G401 (cell line): ENCODE data around the gene ZNF735. TPM values are rescaled to one million over a fixed set of nuclear protein-coding genes. Genes with fewer than 3 reads are reported as not detected.
"Not testable (repeated sequence)": the region's sequence is repeated elsewhere in the genome, so short reads cannot be mapped to it uniquely, and the experiment has no call there.

Experiments
- DNase-seq: peaks from one replicate; pipeline ENCODE4 v3.0.0-alpha.2; 2015; ENCODE audit warnings: low spot score
- in situ Hi-C: cut with HindIII; loops from 2 replicates; pipeline ENCODE4 v1.10.0; 2016; ENCODE audit warnings: low sequenced_read_pairs, mixed read lengths
- total RNA-seq: library from RNA; depleted of rRNA; stranded (reverse); fragments of >200 nt; shearing (Covaris generic); gene quantifications from 2 replicates; pipeline ENCODE4 v1.2.3, GENCODE V29; 2014; rRNA removed

The ZNF735 gene
- not detected in 2 replicates for total RNA-seq

GRCh38 chr7:64206903-64207302 is at the start of gene ZNF735:
Gene ZNF735 (plus strand): TSS chr7:64207203. CDS start chr7:64207203, 0 bp downstream.
- in situ Hi-C loops = no loop called here
- DNase-seq = no peak

GRCh38 chr7:64170974-64171373 is 36.0 kb upstream of the ZNF735 start:
- in situ Hi-C loops, DNase-seq: not testable (repeated sequence)

GRCh38 chr7:64174328-64174727 is 32.7 kb upstream of the ZNF735 start:
- no peak for DNase-seq
- in situ Hi-C loops = no loop called here

GRCh38 chr7:64174941-64175340 is 32.1 kb upstream of the ZNF735 start:
- in situ Hi-C loops = no loop called here
- DNase-seq = no peak

- no peak for DNase-seq
- in situ Hi-C loops = no loop called here
Observed at GRCh38 chr7:64180989-64181388, 26.0 kb upstream of the ZNF735 start.

GRCh38 chr7:64181586-64181985 is 25.4 kb upstream of the ZNF735 start:
- in situ Hi-C loops = no loop called here
- no peak for DNase-seq

- no peak for DNase-seq
- in situ Hi-C loops = no loop called here
Observed at GRCh38 chr7:64182036-64182790, 24.8 kb upstream of the ZNF735 start.

- in situ Hi-C loops = no loop called here
- no peak for DNase-seq
Observed at GRCh38 chr7:64183126-64183742, 23.8 kb upstream of the ZNF735 start.

- in situ Hi-C loops = no loop called here
- DNase-seq = no peak
Observed at GRCh38 chr7:64183827-64184372, 23.1 kb upstream of the ZNF735 start.

- in situ Hi-C loops = no loop called here
Observed at GRCh38 chr7:64184376-64184775, 22.6 kb upstream of the ZNF735 start.

GRCh38 chr7:64187408-64187807 is 19.6 kb upstream of the ZNF735 start:
- DNase-seq = no peak
- in situ Hi-C loops = no loop called here

More at GRCh38 chr7:64184376-64184775, 22.6 kb upstream of the ZNF735 start:
- no peak for DNase-seq

GRCh38 chr7:64192148-64192704 is 14.8 kb upstream of the ZNF735 start:
- in situ Hi-C loops = no loop called here
- no peak for DNase-seq

- no peak for DNase-seq
- in situ Hi-C loops = no loop called here
Observed at GRCh38 chr7:64192775-64193174, 14.2 kb upstream of the ZNF735 start.

GRCh38 chr7:64219710-64220298 is 12.8 kb downstream of the ZNF735 start:
- in situ Hi-C loops, DNase-seq: not testable (repeated sequence)

GRCh38 chr7:64223366-64223765 is 16.4 kb downstream of the ZNF735 start:
- in situ Hi-C loops = no loop called here
- no peak for DNase-seq

GRCh38 chr7:64228174-64228573 is 21.2 kb downstream of the ZNF735 start, which contains the start of gene ZNF679:
Gene ZNF679 (plus strand): TSS chr7:64228474. CDS start chr7:64249118, 20,644 bp downstream.
- DNase-seq, in situ Hi-C loops: not testable (repeated sequence)

- in situ Hi-C loops = no loop called here
Observed at GRCh38 chr7:64266341-64266919, 59.4 kb downstream of the ZNF735 start.

More at GRCh38 chr7:64266341-64266919, 59.4 kb downstream of the ZNF735 start:
- DNase-seq = no peak
